GM19395 (cell line): ENCODE results near the gene NUAK1.
"Not testable (repeated sequence)": the region's sequence is repeated elsewhere in the genome, so short reads cannot be mapped to it uniquely, and the experiment has no call there.

Experiments used
- ATAC-seq: cut with Tn5 transposase; IDR thresholded peaks from one replicate; pipeline ENCODE4 v1.9.1; 2021; ENCODE audit warnings: mild to moderate bottlenecking, moderate library complexity; ENCODE audit not compliant: unreplicated experiment

NUAK1 gene

GRCh38 chr12:106037524-106038298 lies 101.0 kb downstream of the NUAK1 start:
- ATAC-seq = no peak

GRCh38 chr12:106035421-106035820 lies 103.3 kb downstream of the NUAK1 start:
- no peak for ATAC-seq

- no peak for ATAC-seq
Observed at GRCh38 chr12:106034316-106034715, 104.4 kb downstream of the NUAK1 start.

GRCh38 chr12:106033161-106033675 lies 105.5 kb downstream of the NUAK1 start:
- no peak for ATAC-seq

- no peak for ATAC-seq
Observed at GRCh38 chr12:106032623-106032925, 106.2 kb downstream of the NUAK1 start.

GRCh38 chr12:106031761-106032622 lies 106.8 kb downstream of the NUAK1 start:
- ATAC-seq = no peak

GRCh38 chr12:106030210-106031071 lies 108.3 kb downstream of the NUAK1 start:
- peak; percentile 67 for ATAC-seq

- no peak for ATAC-seq
Observed at GRCh38 chr12:106029532-106029931, 109.2 kb downstream of the NUAK1 start.

GRCh38 chr12:106027911-106028310 lies 110.8 kb downstream of the NUAK1 start:
- no peak for ATAC-seq

- no peak for ATAC-seq
Observed at GRCh38 chr12:106027286-106027685, 111.5 kb downstream of the NUAK1 start.

GRCh38 chr12:106025129-106025528 lies 113.6 kb downstream of the NUAK1 start:
- ATAC-seq = no peak

- ATAC-seq = no peak
Observed at GRCh38 chr12:106023039-106023438, 115.7 kb downstream of the NUAK1 start.

- ATAC-seq = no peak
Observed at GRCh38 chr12:106022568-106023012, 116.2 kb downstream of the NUAK1 start.

GRCh38 chr12:106021516-106021915 lies 117.2 kb downstream of the NUAK1 start:
- no peak for ATAC-seq

GRCh38 chr12:106020736-106021135 lies 118.0 kb downstream of the NUAK1 start:
- ATAC-seq = no peak

- no peak for ATAC-seq
Observed at GRCh38 chr12:106019144-106019543, 119.6 kb downstream of the NUAK1 start.

GRCh38 chr12:106018286-106018685 lies 120.5 kb downstream of the NUAK1 start:
- no peak for ATAC-seq

GRCh38 chr12:106016601-106017278 lies 122.0 kb downstream of the NUAK1 start:
- ATAC-seq = not testable (repeated sequence)

GRCh38 chr12:106015646-106016045 lies 123.1 kb downstream of the NUAK1 start:
- no peak for ATAC-seq

GRCh38 chr12:106013941-106014340 lies 124.8 kb downstream of the NUAK1 start:
- ATAC-seq = no peak
